Measurements from ENCODE around the gene THRA. TPM values are rescaled to one million over a fixed set of nuclear protein-coding genes. Genes with fewer than 3 reads are reported as not detected.

THRA gene
- total and polyA plus RNA-seq, 9 of the 15 experiments (the other 6 are each of a cell fraction or from before 2014, with no cell fraction given), result 0.34 to 23.4 (median 12.7) TPM

DNA sequence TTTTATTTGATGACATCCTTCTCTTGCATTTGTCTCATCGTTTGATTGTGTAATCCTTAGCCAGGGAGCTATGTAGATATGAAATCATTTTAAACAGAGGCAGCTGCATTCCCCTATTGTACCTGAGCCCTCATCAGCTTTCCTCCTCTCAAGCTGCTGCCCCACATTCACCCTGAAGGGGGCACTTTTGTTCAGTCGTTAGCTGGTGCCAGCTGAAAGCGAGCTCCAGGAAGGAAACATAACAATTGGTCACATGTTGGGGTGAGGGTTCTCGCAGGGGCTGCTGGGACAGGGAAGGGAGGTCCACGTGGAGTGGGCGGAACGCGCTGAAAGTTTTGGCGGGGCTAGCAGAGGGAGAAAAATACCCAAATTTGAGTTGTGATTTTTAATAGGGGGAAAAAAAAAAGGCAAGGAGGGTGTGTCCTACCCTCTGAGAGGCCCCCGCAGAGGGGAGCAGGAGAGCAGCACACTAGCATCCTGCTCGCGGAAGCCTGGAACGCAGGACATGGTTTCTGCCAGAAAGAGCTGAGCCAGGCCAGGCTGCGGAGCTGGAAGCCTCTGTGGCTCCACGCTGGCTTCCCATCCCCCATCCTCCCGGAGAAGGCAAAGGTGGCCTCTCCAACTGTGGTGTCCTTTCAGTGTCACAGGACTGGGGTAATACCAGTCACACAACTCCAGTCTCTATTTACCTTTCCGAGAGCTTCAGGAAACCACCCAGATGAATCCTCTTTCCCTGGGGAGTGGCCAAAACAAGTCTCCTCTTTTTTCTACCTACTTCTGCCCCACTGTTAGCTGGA, 50.5 kb downstream of the THRA start (continued):
- TF ChIP-seq TCFL5 (CRISPR knock-in tag; conservative IDR thresholded peaks at IDR 0.05) (no peak), ZNF766 (CRISPR knock-in tag; conservative IDR thresholded peaks at IDR 0.05) (no peak), NR2F6 (CRISPR knock-in tag; IDR thresholded peaks at IDR 0.05) (no peak), L3MBTL2 (IDR thresholded peaks at IDR 0.05) (peak; percentile 96), ETV5 (CRISPR knock-in tag; IDR thresholded peaks at IDR 0.05; ENCODE audit: low read depth) (no peak), HNRNPL (IDR thresholded peaks at IDR 0.05; ENCODE audit: low read depth, low read length) (no peak), MTA2 (IDR thresholded peaks at IDR 0.05; ENCODE audit: low read depth) (no peak), LEF1 (IDR thresholded peaks at IDR 0.05) (peak; percentile 60; the same call in 1 of the 2 replicates), BHLHE40 (IDR thresholded peaks at IDR 0.05; ENCODE audit: low read length) (peak; percentile 57; the same call in 1 of the 2 replicates), POLR3A (IDR thresholded peaks at IDR 0.05; ENCODE audit: borderline replicate concordance, extremely low read depth, insufficient read depth, insufficient read length) (no peak), ZNF785 (CRISPR knock-in tag; IDR thresholded peaks at IDR 0.05) (no peak), ZNF253 (CRISPR knock-in tag; conservative IDR thresholded peaks at IDR 0.05) (no peak), ERF (CRISPR knock-in tag; IDR thresholded peaks at IDR 0.05) (no peak), TAF1 (IDR thresholded peaks at IDR 0.05; ENCODE audit: control insufficient read depth, extremely low read depth, insufficient read depth, low read length, severe bottlenecking) (no peak), ZNF79 (CRISPR knock-in tag; IDR thresholded peaks at IDR 0.05; ENCODE audit: low read depth) (no peak), ZFX (CRISPR knock-in tag; IDR thresholded peaks at IDR 0.05) (peak; percentile 20; the same call in 1 of the 2 replicates)
- TF ChIP-seq, protein P1, sequence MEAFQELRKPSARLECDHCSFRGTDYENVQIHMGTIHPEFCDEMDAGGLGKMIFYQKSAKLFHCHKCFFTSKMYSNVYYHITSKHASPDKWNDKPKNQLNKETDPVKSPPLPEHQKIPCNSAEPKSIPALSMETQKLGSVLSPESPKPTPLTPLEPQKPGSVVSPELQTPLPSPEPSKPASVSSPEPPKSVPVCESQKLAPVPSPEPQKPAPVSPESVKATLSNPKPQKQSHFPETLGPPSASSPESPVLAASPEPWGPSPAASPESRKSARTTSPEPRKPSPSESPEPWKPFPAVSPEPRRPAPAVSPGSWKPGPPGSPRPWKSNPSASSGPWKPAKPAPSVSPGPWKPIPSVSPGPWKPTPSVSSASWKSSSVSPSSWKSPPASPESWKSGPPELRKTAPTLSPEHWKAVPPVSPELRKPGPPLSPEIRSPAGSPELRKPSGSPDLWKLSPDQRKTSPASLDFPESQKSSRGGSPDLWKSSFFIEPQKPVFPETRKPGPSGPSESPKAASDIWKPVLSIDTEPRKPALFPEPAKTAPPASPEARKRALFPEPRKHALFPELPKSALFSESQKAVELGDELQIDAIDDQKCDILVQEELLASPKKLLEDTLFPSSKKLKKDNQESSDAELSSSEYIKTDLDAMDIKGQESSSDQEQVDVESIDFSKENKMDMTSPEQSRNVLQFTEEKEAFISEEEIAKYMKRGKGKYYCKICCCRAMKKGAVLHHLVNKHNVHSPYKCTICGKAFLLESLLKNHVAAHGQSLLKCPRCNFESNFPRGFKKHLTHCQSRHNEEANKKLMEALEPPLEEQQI (IDR thresholded peaks at IDR 0.05), result no peak
- TF ChIP-seq, protein P2, sequence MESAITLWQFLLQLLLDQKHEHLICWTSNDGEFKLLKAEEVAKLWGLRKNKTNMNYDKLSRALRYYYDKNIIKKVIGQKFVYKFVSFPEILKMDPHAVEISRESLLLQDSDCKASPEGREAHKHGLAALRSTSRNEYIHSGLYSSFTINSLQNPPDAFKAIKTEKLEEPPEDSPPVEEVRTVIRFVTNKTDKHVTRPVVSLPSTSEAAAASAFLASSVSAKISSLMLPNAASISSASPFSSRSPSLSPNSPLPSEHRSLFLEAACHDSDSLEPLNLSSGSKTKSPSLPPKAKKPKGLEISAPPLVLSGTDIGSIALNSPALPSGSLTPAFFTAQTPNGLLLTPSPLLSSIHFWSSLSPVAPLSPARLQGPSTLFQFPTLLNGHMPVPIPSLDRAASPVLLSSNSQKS (CRISPR knock-in tag; IDR thresholded peaks at IDR 0.05), result no peak
- TF ChIP-seq, protein P3, sequence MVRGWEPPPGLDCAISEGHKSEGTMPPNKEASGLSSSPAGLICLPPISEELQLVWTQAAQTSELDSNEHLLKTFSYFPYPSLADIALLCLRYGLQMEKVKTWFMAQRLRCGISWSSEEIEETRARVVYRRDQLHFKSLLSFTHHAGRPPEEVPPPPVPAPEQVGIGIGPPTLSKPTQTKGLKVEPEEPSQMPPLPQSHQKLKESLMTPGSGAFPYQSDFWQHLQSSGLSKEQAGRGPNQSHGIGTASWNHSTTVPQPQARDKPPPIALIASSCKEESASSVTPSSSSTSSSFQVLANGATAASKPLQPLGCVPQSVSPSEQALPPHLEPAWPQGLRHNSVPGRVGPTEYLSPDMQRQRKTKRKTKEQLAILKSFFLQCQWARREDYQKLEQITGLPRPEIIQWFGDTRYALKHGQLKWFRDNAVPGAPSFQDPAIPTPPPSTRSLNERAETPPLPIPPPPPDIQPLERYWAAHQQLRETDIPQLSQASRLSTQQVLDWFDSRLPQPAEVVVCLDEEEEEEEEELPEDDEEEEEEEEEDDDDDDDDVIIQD (CRISPR knock-in tag; IDR thresholded peaks at IDR 0.05), result no peak
- TF ChIP-seq, protein P4, sequence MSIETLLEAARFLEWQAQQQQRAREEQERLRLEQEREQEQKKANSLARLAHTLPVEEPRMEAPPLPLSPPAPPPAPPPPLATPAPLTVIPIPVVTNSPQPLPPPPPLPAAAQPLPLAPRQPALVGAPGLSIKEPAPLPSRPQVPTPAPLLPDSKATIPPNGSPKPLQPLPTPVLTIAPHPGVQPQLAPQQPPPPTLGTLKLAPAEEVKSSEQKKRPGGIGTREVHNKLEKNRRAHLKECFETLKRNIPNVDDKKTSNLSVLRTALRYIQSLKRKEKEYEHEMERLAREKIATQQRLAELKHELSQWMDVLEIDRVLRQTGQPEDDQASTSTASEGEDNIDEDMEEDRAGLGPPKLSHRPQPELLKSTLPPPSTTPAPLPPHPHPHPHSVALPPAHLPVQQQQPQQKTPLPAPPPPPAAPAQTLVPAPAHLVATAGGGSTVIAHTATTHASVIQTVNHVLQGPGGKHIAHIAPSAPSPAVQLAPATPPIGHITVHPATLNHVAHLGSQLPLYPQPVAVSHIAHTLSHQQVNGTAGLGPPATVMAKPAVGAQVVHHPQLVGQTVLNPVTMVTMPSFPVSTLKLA (conservative IDR thresholded peaks at IDR 0.05), result peak; percentile 99 to 100

Measured in K562 (cell line).